Neural cell (in vitro differentiated cells): ENCODE results near the gene ARFGEF3. TPM values are rescaled to one million over a fixed set of nuclear protein-coding genes. Genes with fewer than 3 reads are reported as not detected.
"Not testable (repeated sequence)": the region's sequence is repeated elsewhere in the genome, so short reads cannot be mapped to it uniquely, and the experiment has no call there.

Source experiments
- H2AFZ ChIP-seq: fragments of 200-600, 300-800 bp; sonication (generic), shearing (Covaris generic); 2 replicates; pipeline ENCODE4 v1.6.0; 2014; ENCODE audit warnings: low read depth, mild to moderate bottlenecking, antibody characterized with exemption, low read length, moderate library complexity
- H3F3A ChIP-seq: fragments of 200-600 bp; shearing (Covaris generic); 2 replicates; pipeline ENCODE4 v1.6.1; 2016; ENCODE audit warnings: mild to moderate bottlenecking, moderate library complexity, mixed read lengths, antibody characterized with exemption, low read length; ENCODE audit not compliant: insufficient read depth, poor library complexity, severe bottlenecking
- H3K27ac ChIP-seq: fragments of 200-600, 300-800 bp; sonication (generic), shearing (Covaris generic); 2 replicates; pipeline ENCODE4 v1.5.1; 2014; ENCODE audit warnings: mild to moderate bottlenecking, low read length, moderate library complexity
- H3K27me3 ChIP-seq: fragments of 300-800, 200-600 bp; sonication (generic), shearing (Covaris generic); 2 replicates; pipeline ENCODE4 v1.6.0; 2014; ENCODE audit warnings: mild to moderate bottlenecking, low read depth, low read length, moderate library complexity; ENCODE audit not compliant: insufficient read depth
- H3K36me3 ChIP-seq: fragments of 300-800, 200-600 bp; sonication (generic), shearing (Covaris generic); 2 replicates; pipeline ENCODE4 v1.5.1; 2014; ENCODE audit warnings: mild to moderate bottlenecking, antibody characterized with exemption, low read length, moderate library complexity; ENCODE audit not compliant: insufficient read depth
- H3K4me2 ChIP-seq: fragments of 300-800, 200-600 bp; sonication (generic), shearing (Covaris generic); 2 replicates; pipeline ENCODE4 v1.6.0; 2014; ENCODE audit warnings: mild to moderate bottlenecking, low read length
- H3K4me3 ChIP-seq: fragments of 300-800, 200-600 bp; sonication (generic), shearing (Covaris generic); 2 replicates; pipeline ENCODE4 v1.5.1; 2014; ENCODE audit warnings: mild to moderate bottlenecking, low read length, moderate library complexity
- H3K79me2 ChIP-seq: fragments of 200-600 bp; shearing (Covaris generic); replicated peaks from 2 replicates; pipeline ENCODE4 v1.6.0; 2014; ENCODE audit warnings: mild to moderate bottlenecking, low read length, moderate library complexity; ENCODE audit not compliant: insufficient read depth
- H3K9ac ChIP-seq: fragments of 300-800, 200-600 bp; sonication (generic), shearing (Covaris generic); 2 replicates; pipeline ENCODE4 v1.6.1; 2016; ENCODE audit warnings: mild to moderate bottlenecking, low read length, mixed read lengths
- H3K9me2 ChIP-seq: fragments of 200-600 bp; shearing (Covaris generic); 2 replicates; pipeline ENCODE4 v1.6.1; 2016; ENCODE audit warnings: mild to moderate bottlenecking, low read length, mixed read lengths; ENCODE audit not compliant: insufficient read depth
- H3K9me3 ChIP-seq: fragments of 200-600, 300-800 bp; sonication (generic), shearing (Covaris generic); 2 replicates; pipeline ENCODE4 v1.6.1; 2016; ENCODE audit warnings: mild to moderate bottlenecking, mixed run types, low read length, moderate library complexity, mixed read lengths
- H4K20me1 ChIP-seq: fragments of 200-600 bp; shearing (Covaris generic); 2 replicates; pipeline ENCODE4 v1.6.1; 2016; ENCODE audit warnings: mild to moderate bottlenecking, mixed run types; ENCODE audit not compliant: insufficient read depth
- EP300 ChIP-seq: fragments of 450-650 bp; conservative IDR thresholded peaks from 2 replicates; pipeline ENCODE4 v1.6.1; 2014; ENCODE audit warnings: antibody characterized with exemption, mild to moderate bottlenecking, moderate library complexity; ENCODE audit not compliant: poor library complexity, severe bottlenecking
- EZH2 ChIP-seq: fragments of 200-600, 300-800 bp; shearing (Covaris generic), sonication (generic); IDR thresholded peaks from 2 replicates; pipeline ENCODE4 v1.6.1; 2014; ENCODE audit warnings: antibody characterized with exemption, low read length, borderline replicate concordance, mild to moderate bottlenecking; ENCODE audit not compliant: insufficient read depth, poor library complexity, severe bottlenecking
- MXI1 ChIP-seq: fragments of 450-650 bp; conservative IDR thresholded peaks from 2 replicates; pipeline ENCODE4 v1.6.1; 2014; ENCODE audit warnings: antibody characterized with exemption, mild to moderate bottlenecking; ENCODE audit not compliant: poor library complexity, severe bottlenecking
- POLR2AphosphoS5 ChIP-seq: IDR thresholded peaks from 2 replicates; pipeline ENCODE4 v1.6.1; 2012
- RAD21 ChIP-seq: fragments of 450-650 bp; conservative IDR thresholded peaks from 2 replicates; pipeline ENCODE4 v1.6.1; 2014; ENCODE audit warnings: antibody characterized with exemption, mild to moderate bottlenecking, moderate library complexity
- SMC3 ChIP-seq: fragments of 450-650 bp; conservative IDR thresholded peaks from 2 replicates; pipeline ENCODE4 v1.6.1; 2014; ENCODE audit warnings: antibody characterized with exemption, mild to moderate bottlenecking, moderate library complexity; ENCODE audit not compliant: poor library complexity
- TAF1 ChIP-seq: IDR thresholded peaks from 2 replicates; pipeline ENCODE4 v1.6.1; 2012; ENCODE audit warnings: low read depth
- polyA plus RNA-seq: library from polyadenylated mRNA; depleted of rRNA; stranded (reverse); fragments of >200 nt; gene quantifications from 2 replicates; pipeline ENCODE4 v1.2.3, GENCODE V29; 2014
- TF ChIP-seq, protein P1 (sequence below): IDR thresholded peaks from 2 replicates; pipeline ENCODE4 v1.6.1; 2012; ENCODE audit warnings: borderline replicate concordance
- TF ChIP-seq, protein P2 (sequence below): fragments of 450-650 bp; IDR thresholded peaks from 2 replicates; pipeline ENCODE4 v1.5.1; 2014; ENCODE audit warnings: antibody characterized with exemption, mild to moderate bottlenecking, moderate library complexity; ENCODE audit not compliant: poor library complexity, severe bottlenecking

ARFGEF3 gene
- polyA plus RNA-seq, 1 donor from 2014 or later, result 4.6 TPM

DNA sequence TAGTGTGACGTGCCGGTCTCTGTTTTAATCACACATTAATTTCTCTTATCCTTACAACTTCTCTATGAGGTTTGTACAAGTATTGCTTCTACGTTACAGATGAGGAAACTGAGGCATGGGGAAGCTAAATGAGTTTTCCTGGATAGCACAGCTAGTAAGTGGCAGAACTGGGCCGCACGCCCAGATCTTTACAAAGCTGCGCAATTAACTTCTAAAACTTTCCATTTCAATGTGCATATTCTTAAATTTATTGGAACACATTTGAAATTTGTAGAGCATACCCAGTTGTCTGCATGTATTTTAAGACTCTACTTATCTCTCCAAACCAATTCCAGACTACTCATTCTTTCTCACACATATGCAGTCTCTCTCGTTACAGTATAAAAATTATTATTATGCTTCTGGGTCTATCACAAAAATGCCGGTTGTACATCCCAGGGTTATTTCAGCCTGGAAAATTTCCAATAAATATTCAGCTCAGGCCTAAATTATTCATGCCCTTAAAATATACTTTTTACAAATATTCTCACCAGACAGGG is 44.3 kb upstream of the ARFGEF3 start:
- Histone ChIP-seq H3K9ac (no peak overlapping the region), H3K4me2 (no peak overlapping the region), H3F3A (no peaks in the 10 kb centered on the region), H3K4me3 (no peak overlapping the region), H3K36me3 (no peaks in the 10 kb centered on the region), H3K9me3 (no peaks in the 10 kb centered on the region), H3K27me3 (no peaks in the 10 kb centered on the region), H4K20me1 (no peaks in the 10 kb centered on the region), H3K9me2 (no peaks in the 10 kb centered on the region), H2AFZ (no peak overlapping the region), H3K27ac (no peak overlapping the region), H3K79me2 (no peaks in the 10 kb centered on the region)
- TF ChIP-seq TAF1 (no peak), EZH2 (no peak), MXI1 (no peak)

DNA sequence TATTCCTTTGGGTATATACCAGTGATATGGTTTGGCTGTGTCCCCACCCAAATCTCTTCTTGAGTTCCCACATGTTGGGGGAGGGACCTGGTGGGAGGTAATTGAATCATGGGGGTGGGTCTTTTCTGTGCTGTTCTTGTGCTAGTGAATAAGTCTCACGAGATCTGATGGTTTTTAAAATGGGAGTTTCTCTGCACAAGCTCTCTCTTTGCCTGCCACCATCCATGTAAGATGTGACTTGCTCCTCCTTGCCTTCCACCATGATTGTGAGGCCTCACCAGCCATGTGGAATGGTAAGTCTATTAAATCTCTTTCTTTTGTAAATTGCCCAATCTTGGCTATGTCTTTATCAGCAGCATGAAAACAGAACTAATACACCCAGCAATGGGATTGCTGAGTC is 42.5 kb upstream of the ARFGEF3 start:
- H3K79me2 ChIP-seq, H3K4me3 ChIP-seq, H3K27ac ChIP-seq, H3F3A ChIP-seq, H3K9me3 ChIP-seq, H3K9ac ChIP-seq, H4K20me1 ChIP-seq, H3K9me2 ChIP-seq, H3K36me3 ChIP-seq, H3K27me3 ChIP-seq, H3K4me2 ChIP-seq, H2AFZ ChIP-seq: not testable (repeated sequence)

DNA sequence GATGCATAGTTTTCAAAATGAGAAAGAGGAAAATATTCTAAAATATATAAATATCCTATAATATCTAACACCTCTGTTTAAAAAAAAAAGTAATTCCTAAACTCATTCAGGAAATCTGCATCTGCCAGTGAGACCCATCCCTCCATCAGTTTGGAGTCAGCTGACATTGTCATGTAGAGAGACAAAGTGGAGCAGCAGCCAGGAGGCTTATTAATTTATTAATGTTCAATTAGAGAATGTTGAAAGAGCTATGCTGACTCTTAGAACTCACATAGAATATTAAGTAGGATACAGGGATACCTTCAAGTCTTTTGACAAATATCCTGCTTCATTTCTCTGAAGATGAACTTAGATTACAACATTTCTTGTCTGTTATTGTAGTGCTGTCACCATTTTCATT is 41.8 kb upstream of the ARFGEF3 start:
- Histone ChIP-seq H3K36me3 (no peaks in the 10 kb centered on the region), H3K27me3 (no peaks in the 10 kb centered on the region), H2AFZ (no peak overlapping the region), H3K9ac (no peak overlapping the region), H3F3A (no peaks in the 10 kb centered on the region), H3K9me3 (no peaks in the 10 kb centered on the region), H3K4me3 (no peak overlapping the region), H3K27ac (no peak overlapping the region), H3K4me2 (no peak overlapping the region), H3K79me2 (no peaks in the 10 kb centered on the region), H3K9me2 (no peaks in the 10 kb centered on the region), H4K20me1 (no peaks in the 10 kb centered on the region)
- no peak for TF ChIP-seq TAF1
- no peak for TF ChIP-seq MXI1
- TF ChIP-seq EP300, result no peak
- no peak for TF ChIP-seq SMC3
- TF ChIP-seq, protein P1, sequence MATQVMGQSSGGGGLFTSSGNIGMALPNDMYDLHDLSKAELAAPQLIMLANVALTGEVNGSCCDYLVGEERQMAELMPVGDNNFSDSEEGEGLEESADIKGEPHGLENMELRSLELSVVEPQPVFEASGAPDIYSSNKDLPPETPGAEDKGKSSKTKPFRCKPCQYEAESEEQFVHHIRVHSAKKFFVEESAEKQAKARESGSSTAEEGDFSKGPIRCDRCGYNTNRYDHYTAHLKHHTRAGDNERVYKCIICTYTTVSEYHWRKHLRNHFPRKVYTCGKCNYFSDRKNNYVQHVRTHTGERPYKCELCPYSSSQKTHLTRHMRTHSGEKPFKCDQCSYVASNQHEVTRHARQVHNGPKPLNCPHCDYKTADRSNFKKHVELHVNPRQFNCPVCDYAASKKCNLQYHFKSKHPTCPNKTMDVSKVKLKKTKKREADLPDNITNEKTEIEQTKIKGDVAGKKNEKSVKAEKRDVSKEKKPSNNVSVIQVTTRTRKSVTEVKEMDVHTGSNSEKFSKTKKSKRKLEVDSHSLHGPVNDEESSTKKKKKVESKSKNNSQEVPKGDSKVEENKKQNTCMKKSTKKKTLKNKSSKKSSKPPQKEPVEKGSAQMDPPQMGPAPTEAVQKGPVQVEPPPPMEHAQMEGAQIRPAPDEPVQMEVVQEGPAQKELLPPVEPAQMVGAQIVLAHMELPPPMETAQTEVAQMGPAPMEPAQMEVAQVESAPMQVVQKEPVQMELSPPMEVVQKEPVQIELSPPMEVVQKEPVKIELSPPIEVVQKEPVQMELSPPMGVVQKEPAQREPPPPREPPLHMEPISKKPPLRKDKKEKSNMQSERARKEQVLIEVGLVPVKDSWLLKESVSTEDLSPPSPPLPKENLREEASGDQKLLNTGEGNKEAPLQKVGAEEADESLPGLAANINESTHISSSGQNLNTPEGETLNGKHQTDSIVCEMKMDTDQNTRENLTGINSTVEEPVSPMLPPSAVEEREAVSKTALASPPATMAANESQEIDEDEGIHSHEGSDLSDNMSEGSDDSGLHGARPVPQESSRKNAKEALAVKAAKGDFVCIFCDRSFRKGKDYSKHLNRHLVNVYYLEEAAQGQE, result no peak
- TF ChIP-seq POLR2AphosphoS5, result no peak
- TF ChIP-seq, protein P2, sequence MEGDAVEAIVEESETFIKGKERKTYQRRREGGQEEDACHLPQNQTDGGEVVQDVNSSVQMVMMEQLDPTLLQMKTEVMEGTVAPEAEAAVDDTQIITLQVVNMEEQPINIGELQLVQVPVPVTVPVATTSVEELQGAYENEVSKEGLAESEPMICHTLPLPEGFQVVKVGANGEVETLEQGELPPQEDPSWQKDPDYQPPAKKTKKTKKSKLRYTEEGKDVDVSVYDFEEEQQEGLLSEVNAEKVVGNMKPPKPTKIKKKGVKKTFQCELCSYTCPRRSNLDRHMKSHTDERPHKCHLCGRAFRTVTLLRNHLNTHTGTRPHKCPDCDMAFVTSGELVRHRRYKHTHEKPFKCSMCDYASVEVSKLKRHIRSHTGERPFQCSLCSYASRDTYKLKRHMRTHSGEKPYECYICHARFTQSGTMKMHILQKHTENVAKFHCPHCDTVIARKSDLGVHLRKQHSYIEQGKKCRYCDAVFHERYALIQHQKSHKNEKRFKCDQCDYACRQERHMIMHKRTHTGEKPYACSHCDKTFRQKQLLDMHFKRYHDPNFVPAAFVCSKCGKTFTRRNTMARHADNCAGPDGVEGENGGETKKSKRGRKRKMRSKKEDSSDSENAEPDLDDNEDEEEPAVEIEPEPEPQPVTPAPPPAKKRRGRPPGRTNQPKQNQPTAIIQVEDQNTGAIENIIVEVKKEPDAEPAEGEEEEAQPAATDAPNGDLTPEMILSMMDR, result no peak
- TF ChIP-seq EZH2, result no peak
- no peak for TF ChIP-seq RAD21
